ENCODE data around the gene TRIM54. TPM values are rescaled to one million over a fixed set of nuclear protein-coding genes. Genes with fewer than 3 reads are reported as not detected.

The TRIM54 gene
- total RNA-seq, 1 donor from 2014 or later: not detected

DNA sequence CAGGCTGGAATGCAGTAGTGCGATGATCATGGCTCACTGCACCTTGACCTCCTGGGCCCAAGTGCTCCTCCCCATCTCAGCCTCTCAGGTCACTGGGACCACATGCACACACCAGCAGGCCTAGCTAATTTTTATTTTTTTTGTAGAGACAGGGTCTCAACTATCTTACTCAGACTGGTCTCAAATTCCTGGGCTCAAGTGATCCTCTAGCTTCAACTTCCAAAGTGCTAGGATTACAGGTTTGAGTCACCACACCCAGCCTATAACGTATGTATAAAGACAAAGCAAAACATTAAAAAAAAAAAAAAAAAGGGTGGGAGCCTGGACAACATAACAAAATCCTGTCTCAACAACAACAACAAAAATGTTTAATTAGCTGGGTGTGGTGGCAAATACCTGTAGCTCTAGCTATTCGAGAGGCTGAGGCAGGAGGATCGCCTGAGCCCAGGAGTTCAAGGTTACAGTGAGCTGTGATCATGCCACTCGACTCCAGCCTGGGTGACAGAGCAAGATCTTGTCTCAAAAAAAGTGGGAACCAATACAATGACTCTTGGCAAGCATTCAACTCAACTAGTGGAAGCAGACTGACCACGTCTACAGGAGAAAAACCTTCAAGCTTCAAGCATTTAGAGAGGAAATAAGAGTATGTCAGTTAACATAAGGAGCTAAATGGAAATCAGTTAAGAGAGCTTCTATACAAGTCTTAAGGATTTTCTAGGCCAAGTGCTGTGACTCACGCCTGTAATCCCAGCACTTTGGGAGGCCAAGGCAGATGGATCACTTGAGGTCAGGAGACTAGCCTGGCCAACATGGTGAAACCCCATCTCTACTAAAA, 71.8 kb downstream of the TRIM54 start:
- Mint-ChIP-seq H3K36me3 (ENCODE audit: unreplicated experiment) (peaks cover 7% of the 10 kb centered on the region), H3K4me3 (ENCODE audit: unreplicated experiment) (peak overlapping the region; percentile 38), H3K27me3 (ENCODE audit: unreplicated experiment) (no peaks in the 10 kb centered on the region), H3K9me3 (ENCODE audit: unreplicated experiment) (no peaks in the 10 kb centered on the region), H3K4me1 (ENCODE audit: unreplicated experiment) (peaks cover 40% of the 10 kb centered on the region), H3K27ac (ENCODE audit: unreplicated experiment) (peak overlapping the region; percentile 46)
- no peak for DNase-seq (ENCODE audit: extremely low spot score, unreplicated experiment)
- TF ChIP-seq, protein P1, sequence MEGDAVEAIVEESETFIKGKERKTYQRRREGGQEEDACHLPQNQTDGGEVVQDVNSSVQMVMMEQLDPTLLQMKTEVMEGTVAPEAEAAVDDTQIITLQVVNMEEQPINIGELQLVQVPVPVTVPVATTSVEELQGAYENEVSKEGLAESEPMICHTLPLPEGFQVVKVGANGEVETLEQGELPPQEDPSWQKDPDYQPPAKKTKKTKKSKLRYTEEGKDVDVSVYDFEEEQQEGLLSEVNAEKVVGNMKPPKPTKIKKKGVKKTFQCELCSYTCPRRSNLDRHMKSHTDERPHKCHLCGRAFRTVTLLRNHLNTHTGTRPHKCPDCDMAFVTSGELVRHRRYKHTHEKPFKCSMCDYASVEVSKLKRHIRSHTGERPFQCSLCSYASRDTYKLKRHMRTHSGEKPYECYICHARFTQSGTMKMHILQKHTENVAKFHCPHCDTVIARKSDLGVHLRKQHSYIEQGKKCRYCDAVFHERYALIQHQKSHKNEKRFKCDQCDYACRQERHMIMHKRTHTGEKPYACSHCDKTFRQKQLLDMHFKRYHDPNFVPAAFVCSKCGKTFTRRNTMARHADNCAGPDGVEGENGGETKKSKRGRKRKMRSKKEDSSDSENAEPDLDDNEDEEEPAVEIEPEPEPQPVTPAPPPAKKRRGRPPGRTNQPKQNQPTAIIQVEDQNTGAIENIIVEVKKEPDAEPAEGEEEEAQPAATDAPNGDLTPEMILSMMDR (IDR thresholded peaks at IDR 0.05): no peak

DNA sequence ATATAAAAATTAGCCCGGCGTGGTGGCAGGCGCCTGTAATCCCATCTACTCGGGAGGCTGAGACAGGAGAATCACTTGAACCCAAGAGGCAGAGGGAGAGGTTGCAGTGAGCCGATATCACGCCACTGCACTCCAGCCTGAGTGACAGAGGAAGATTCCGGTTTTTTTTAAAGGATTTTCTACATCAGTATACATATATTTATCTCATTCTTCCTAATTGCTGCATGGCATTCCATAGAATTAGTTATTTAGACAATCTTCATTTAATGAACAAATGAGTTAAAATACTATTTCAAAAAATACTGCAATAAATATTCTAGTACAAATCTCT, 72.3 kb downstream of the TRIM54 start:
- DNase-seq (ENCODE audit: extremely low spot score, unreplicated experiment): no peak
- peak overlapping the region; percentile 46 for H3K27ac Mint-ChIP-seq (ENCODE audit: unreplicated experiment)
- H3K4me3 Mint-ChIP-seq (ENCODE audit: unreplicated experiment): peak overlapping the region; percentile 38
- no peaks in the 10 kb centered on the region for H3K9me3 Mint-ChIP-seq (ENCODE audit: unreplicated experiment)
- H3K4me1 Mint-ChIP-seq (ENCODE audit: unreplicated experiment): peaks cover 40% of the 10 kb centered on the region
- TF ChIP-seq, protein P1 (IDR thresholded peaks at IDR 0.05): no peak
- peaks cover 7% of the 10 kb centered on the region for H3K36me3 Mint-ChIP-seq (ENCODE audit: unreplicated experiment)
- H3K27me3 Mint-ChIP-seq (ENCODE audit: unreplicated experiment): no peaks in the 10 kb centered on the region

DNA sequence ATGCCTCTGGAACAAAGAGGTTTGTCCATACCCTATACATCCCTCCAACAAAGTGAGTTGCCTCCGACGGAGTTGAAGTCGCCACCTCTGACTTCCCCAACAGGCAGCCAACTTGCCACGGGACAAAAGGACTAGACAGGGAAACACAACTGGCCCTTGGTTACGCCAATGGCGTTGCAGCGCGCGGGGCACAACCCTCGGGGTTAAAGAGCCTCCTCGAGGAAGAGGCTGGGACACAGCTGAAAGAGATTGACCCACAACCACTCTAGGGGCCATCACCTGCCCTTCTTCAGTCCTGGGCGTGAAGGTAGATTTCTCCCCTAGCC, 73.8 kb downstream of the TRIM54 start:
- Mint-ChIP-seq H3K36me3 (ENCODE audit: unreplicated experiment) (peaks cover 3% of the 10 kb centered on the region), H3K9me3 (ENCODE audit: unreplicated experiment) (no peaks in the 10 kb centered on the region), H3K27ac (ENCODE audit: unreplicated experiment) (peak overlapping the region; percentile 100), H3K27me3 (ENCODE audit: unreplicated experiment) (no peaks in the 10 kb centered on the region), H3K4me3 (ENCODE audit: unreplicated experiment) (peak overlapping the region; percentile 99), H3K4me1 (ENCODE audit: unreplicated experiment) (peaks cover 37% of the 10 kb centered on the region)
- TF ChIP-seq, protein P1 (IDR thresholded peaks at IDR 0.05): no peak
- no peak for DNase-seq (ENCODE audit: extremely low spot score, unreplicated experiment)

DNA sequence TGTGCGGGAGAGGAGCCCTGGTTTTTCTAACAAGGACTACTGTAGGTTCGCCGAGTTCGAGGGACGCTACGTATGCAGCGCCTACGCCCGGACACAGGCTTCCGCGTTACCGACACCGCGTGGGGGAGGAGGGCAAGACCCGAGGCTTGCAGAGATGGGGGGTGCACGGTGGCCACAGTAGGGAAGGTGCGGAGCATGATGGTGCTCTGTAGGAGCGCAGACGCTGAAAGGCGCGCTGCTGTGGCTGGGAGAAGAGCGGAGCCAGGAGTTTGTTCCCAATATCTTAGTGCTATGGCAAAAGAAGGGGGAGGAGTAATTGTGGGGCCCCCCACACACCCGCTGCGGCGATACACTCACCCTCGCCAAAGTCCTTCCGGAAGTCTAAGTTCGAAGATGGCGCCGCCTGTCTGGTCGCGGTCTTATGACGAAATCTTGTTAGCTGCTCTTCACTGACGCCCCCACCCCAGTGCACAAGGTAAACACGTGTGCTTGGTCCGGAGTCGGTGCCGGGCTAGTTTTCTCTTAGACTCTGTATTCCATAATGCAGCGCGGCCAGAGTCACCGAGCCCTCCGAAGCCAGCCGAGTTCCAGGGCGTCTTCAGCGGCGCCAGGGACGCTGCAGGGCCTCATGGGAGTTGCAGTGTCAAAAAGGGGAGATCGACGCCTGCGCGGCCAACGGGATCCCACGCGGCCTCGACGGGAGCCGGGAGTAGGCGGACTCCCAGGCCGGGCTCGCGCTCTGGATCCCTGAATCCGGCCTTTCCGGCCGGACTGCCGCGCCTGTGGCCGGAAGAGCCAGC, 74.4 kb downstream of the TRIM54 start, which contains the start of gene GTF3C2:
GTF3C2 (minus strand) TSS at position 383 of the 800 bp plus-strand sequence. CDS start 13,210 bp downstream, outside the sequence.
- TF ChIP-seq, protein P1 (IDR thresholded peaks at IDR 0.05): no peak
- Mint-ChIP-seq H3K27me3 (ENCODE audit: unreplicated experiment) (no peaks in the 10 kb centered on the region), H3K27ac (ENCODE audit: unreplicated experiment) (peak within 1 kb of the TSS; percentile 100), H3K9me3 (ENCODE audit: unreplicated experiment) (no peaks in the 10 kb centered on the region), H3K4me1 (ENCODE audit: unreplicated experiment) (peaks cover 37% of the 10 kb centered on the region), H3K36me3 (ENCODE audit: unreplicated experiment) (peaks cover 3% of the 10 kb centered on the region), H3K4me3 (ENCODE audit: unreplicated experiment) (peak within 1 kb of the TSS; percentile 99)
- peak; percentile 98 for DNase-seq (ENCODE audit: extremely low spot score, unreplicated experiment)

Other genes starting within 250 kb of the TRIM54 start
- gene TMEM214, start 249.5 kb upstream of the TRIM54 start, total RNA-seq: 116 and 118 TPM in 2 replicates
- 23.4 and 23.9 TPM in 2 replicates for gene AGBL5, start 230.8 kb upstream of the TRIM54 start, total RNA-seq
- 369 and 380 TPM in 2 replicates for gene OST4, start 210.8 kb upstream of the TRIM54 start, total RNA-seq
- gene EMILIN1, start 203.8 kb upstream of the TRIM54 start, total RNA-seq: 206 and 212 TPM in 2 replicates
- 2.0 and 2.4 TPM in 2 replicates for gene KHK, start 195.7 kb upstream of the TRIM54 start, total RNA-seq
- gene CGREF1, start 163.3 kb upstream of the TRIM54 start, total RNA-seq: 1.2 and 1.9 TPM in 2 replicates
- 0.48 TPM in 1 of 2 replicates, not detected in the other for gene ABHD1, start 158.6 kb upstream of the TRIM54 start, total RNA-seq
- 42.7 and 46.3 TPM in 2 replicates for gene PREB, start 147.8 kb upstream of the TRIM54 start, total RNA-seq
- gene PRR30, start 143.0 kb upstream of the TRIM54 start, total RNA-seq: not detected in 2 replicates
- gene TCF23, start 133.4 kb upstream of the TRIM54 start, total RNA-seq: not detected in 2 replicates
- gene ATRAID, start 70.4 kb upstream of the TRIM54 start, total RNA-seq: 117 and 125 TPM in 2 replicates
- gene SLC5A6, start 70.2 kb upstream of the TRIM54 start, total RNA-seq: 33.2 and 33.3 TPM in 2 replicates
- gene CAD, start 65.1 kb upstream of the TRIM54 start, total RNA-seq: 72.6 and 76.9 TPM in 2 replicates
- gene SLC30A3, start 19.4 kb upstream of the TRIM54 start, total RNA-seq: not detected in 2 replicates
- gene DNAJC5G, start 7.0 kb upstream of the TRIM54 start, total RNA-seq: not detected in 2 replicates
- 2.6 and 4.1 TPM in 2 replicates for gene UCN, start 26.0 kb downstream of the TRIM54 start, total RNA-seq
- 76.0 and 85.5 TPM in 2 replicates for gene MPV17, start 40.7 kb downstream of the TRIM54 start, total RNA-seq
- gene GTF3C2, start 74.3 kb downstream of the TRIM54 start, total RNA-seq: 57.4 and 59.4 TPM in 2 replicates
- gene EIF2B4, start 87.9 kb downstream of the TRIM54 start, total RNA-seq: 50.0 and 50.4 TPM in 2 replicates
- gene SNX17, start 88.2 kb downstream of the TRIM54 start, total RNA-seq: 124 and 134 TPM in 2 replicates
- 15.7 and 19.1 TPM in 2 replicates for gene ZNF513, start 98.3 kb downstream of the TRIM54 start, total RNA-seq
- 70.7 and 74.2 TPM in 2 replicates for gene PPM1G, start 127.2 kb downstream of the TRIM54 start, total RNA-seq
- 129 and 137 TPM in 2 replicates for gene NRBP1, start 146.2 kb downstream of the TRIM54 start, total RNA-seq
- 2.3 and 3.2 TPM in 2 replicates for gene KRTCAP3, start 160.0 kb downstream of the TRIM54 start, total RNA-seq
- gene IFT172, start 207.3 kb downstream of the TRIM54 start, total RNA-seq: 42.5 and 46.4 TPM in 2 replicates
- 9.6 and 10.5 TPM in 2 replicates for gene FNDC4, start 212.8 kb downstream of the TRIM54 start, total RNA-seq
- gene GCKR, start 214.4 kb downstream of the TRIM54 start, total RNA-seq: not detected in 2 replicates